ENCODE data around the gene FGF18.
"Not testable (repeated sequence)": the region's sequence is repeated elsewhere in the genome, so short reads cannot be mapped to it uniquely, and the experiment has no call there.

FGF18 gene

DNA sequence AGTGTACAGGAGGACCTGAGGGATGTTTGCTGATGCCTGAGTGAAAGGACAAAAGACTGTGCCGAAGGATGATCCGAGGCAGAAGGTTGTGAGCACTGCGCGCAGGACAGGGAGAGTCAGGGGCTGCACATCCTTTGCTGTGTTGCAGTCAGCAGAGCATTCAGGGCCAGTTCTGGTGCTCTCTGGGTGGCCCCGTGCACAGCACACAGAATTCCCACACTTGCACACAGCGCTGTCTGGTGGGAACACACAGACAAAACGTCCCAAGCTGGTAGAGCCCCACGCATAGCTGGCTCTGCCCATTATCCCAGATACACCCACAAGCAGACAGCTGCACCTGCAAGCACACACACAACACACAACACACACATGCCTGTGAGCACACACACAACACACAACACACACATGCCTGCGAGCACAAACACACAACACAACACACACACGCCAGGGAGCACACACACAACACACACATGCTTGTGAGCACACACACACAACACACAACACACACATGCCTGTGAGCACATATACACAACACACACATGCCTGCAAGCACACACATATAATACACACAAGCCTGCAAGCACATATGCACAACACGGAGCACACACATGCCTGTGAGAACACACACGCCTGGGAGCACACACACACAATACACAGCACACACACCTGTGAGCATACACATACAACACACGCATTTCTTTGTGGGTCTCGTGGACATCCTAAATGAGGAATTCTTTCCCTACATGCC, 74.4 kb downstream of the FGF18 start:
- DNase-seq, result no peak
- Histone ChIP-seq H3K9me3 (no peaks in the 10 kb centered on the region), H3K36me3 (no peaks in the 10 kb centered on the region), H3K4me1 (peaks cover 34% of the 10 kb centered on the region), H3K27me3 (no peaks in the 10 kb centered on the region), H3K4me3 (ENCODE audit: low read depth, low read length) (peak overlapping the region; percentile 15)
- TF ChIP-seq, protein P1, sequence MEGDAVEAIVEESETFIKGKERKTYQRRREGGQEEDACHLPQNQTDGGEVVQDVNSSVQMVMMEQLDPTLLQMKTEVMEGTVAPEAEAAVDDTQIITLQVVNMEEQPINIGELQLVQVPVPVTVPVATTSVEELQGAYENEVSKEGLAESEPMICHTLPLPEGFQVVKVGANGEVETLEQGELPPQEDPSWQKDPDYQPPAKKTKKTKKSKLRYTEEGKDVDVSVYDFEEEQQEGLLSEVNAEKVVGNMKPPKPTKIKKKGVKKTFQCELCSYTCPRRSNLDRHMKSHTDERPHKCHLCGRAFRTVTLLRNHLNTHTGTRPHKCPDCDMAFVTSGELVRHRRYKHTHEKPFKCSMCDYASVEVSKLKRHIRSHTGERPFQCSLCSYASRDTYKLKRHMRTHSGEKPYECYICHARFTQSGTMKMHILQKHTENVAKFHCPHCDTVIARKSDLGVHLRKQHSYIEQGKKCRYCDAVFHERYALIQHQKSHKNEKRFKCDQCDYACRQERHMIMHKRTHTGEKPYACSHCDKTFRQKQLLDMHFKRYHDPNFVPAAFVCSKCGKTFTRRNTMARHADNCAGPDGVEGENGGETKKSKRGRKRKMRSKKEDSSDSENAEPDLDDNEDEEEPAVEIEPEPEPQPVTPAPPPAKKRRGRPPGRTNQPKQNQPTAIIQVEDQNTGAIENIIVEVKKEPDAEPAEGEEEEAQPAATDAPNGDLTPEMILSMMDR (IDR thresholded peaks at IDR 0.05; ENCODE audit: low read depth, low read length), result no peak

DNA sequence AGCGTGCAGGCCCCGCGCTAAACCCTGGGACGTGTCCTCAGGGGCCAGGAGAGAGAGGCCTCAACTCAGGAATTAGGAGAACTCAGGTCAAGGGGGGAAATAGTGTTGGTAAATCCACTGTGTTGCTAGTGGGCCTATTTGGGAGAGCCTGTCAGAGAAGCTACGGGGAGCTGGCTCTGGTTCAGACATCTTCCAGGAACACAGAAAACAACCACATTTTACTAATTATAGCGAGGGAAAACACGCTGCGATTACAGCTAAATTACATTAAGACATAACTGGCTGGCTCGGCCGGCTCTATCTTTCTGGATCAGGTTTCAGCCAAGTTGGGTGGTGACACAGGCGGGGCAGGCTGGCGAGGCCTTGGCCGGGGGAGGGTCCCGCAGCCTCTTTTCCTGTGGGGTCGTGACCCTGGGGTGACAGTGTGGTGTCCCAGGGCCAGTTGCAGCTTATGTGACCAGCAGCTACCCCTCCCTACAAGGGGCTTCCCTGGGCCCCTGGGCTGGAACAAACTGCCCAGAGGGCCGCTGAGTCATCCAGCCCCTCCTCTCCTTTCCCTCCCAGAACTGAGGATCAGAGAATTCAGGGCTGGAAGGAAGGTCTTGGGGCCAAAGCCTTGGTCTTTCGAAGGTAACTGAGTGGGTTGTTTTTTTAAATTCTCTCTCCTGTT, 75.1 kb downstream of the FGF18 start:
- peak overlapping the region; percentile 15 for H3K4me3 ChIP-seq (ENCODE audit: low read depth, low read length)
- H3K27me3 ChIP-seq, result no peaks in the 10 kb centered on the region
- no peaks in the 10 kb centered on the region for H3K36me3 ChIP-seq
- TF ChIP-seq, protein P1 (IDR thresholded peaks at IDR 0.05; ENCODE audit: low read depth, low read length), result no peak
- H3K9me3 ChIP-seq, result no peaks in the 10 kb centered on the region
- DNase-seq, result peak; percentile 87
- peaks cover 34% of the 10 kb centered on the region for H3K4me1 ChIP-seq

DNA sequence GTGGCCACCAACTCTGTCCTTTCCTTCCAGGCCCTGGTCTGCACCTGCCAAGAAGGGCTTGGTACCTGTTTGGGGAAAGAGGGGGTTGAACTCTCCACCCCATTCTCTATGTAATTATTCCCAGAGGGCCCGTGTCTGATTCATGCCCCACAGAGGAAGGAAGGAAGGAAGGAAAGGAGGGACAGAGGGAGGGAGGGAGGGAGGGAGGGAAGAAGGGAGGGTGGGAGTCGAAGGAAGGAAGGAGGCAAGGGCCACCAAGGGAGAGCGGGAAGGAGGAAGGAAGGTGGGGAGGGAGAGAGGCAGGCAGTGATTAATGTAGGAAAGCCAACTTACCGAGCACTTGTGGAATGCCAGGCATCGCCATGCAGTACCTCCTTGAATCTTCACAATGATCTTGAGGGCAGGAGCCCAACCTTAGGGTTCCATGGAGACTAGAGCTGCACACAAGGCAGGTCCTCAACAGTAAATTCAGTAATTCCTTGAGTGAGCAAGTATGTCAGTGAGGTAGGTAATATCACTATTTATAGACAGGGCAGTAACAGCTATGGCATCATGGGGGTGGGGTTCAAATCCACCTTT, 75.8 kb downstream of the FGF18 start:
- no peak overlapping the region for H3K4me3 ChIP-seq (ENCODE audit: low read depth, low read length)
- TF ChIP-seq, protein P1 (IDR thresholded peaks at IDR 0.05; ENCODE audit: low read depth, low read length), result no peak
- H3K36me3 ChIP-seq, result no peaks in the 10 kb centered on the region
- no peak for DNase-seq
- no peaks in the 10 kb centered on the region for H3K27me3 ChIP-seq
- no peaks in the 10 kb centered on the region for H3K9me3 ChIP-seq
- H3K4me1 ChIP-seq, result peaks cover 34% of the 10 kb centered on the region

DNA sequence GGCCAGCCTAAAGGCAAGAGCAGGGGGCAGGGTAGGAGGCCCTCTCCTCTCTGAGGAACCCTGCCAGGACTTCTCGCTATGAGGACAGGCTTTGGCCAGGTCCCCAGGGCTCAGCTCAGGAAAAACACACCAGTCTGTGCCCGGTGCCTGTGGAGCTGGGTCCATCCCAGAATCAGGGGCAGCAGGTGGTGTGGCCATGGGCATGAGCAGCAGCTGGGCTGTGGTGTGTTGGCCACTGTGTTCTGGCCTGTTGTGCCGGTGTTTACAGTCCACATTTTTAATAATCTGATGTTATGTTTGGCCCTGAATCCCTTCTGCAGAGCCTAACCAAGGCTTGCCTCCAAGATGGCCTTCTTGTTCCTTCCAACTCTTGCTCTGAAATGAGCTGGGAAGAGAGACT, 77.0 kb downstream of the FGF18 start:
- TF ChIP-seq, protein P1 (IDR thresholded peaks at IDR 0.05; ENCODE audit: low read depth, low read length), result no peak
- no peaks in the 10 kb centered on the region for H3K36me3 ChIP-seq
- no peak overlapping the region for H3K4me3 ChIP-seq (ENCODE audit: low read depth, low read length)
- H3K27me3 ChIP-seq, result no peaks in the 10 kb centered on the region
- no peak for DNase-seq
- peaks cover 34% of the 10 kb centered on the region for H3K4me1 ChIP-seq
- H3K9me3 ChIP-seq, result no peaks in the 10 kb centered on the region

DNA sequence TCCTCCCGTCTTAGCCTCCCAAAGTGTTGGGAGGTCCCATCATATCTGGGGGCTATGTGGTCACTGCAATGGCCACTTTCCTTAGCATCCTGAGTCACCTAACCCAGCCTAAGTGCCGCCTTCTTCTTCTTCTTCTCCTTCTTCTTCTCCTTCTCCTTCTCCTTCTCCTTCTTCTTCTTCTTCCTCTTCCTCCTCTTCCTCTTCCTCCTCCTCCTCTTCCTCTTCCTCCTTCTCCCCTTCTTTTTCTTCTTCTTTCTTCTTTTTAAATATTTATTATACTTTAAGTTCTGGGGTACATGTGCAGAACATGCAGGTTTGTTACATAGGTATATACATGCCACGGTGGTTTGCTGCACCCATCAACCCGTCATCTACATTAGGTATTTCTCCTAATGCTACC, 78.0 kb downstream of the FGF18 start:
- not testable (repeated sequence) for H3K4me3 ChIP-seq (ENCODE audit: low read depth, low read length); H3K27me3 ChIP-seq; H3K9me3 ChIP-seq; DNase-seq; H3K36me3 ChIP-seq
- peaks cover 33% of the 10 kb centered on the region for H3K4me1 ChIP-seq

DNA sequence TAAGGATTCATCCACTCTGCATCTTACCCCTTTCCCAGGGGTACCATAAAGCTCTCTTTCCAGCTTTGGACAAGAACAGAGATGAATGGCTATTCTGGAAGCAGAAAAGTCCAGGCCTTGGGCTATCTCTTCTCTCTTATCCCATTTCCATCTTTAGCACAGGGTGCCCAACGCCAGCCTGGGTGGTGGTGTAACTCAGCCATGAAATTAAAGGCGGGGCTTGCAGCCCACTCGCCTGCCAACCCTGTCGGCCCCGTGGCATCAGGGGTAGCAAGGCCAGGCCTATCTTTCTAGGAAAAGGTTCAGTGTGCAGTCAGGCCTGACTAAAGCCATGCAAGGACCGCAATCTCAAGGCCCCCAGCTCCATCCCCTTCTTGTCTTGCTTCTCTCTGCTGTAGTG, 78.7 kb downstream of the FGF18 start:
- H3K4me3 ChIP-seq (ENCODE audit: low read depth, low read length), result no peak overlapping the region
- peak; percentile 50 for DNase-seq
- H3K9me3 ChIP-seq, result no peaks in the 10 kb centered on the region
- no peaks in the 10 kb centered on the region for H3K36me3 ChIP-seq
- H3K27me3 ChIP-seq, result no peaks in the 10 kb centered on the region
- peaks cover 26% of the 10 kb centered on the region for H3K4me1 ChIP-seq
- TF ChIP-seq, protein P1 (IDR thresholded peaks at IDR 0.05; ENCODE audit: low read depth, low read length), result no peak

Measured in BE2C (cell line).